Measurements from ENCODE around the gene DPEP2NB. TPM values are rescaled to one million over a fixed set of nuclear protein-coding genes. Genes with fewer than 3 reads are reported as not detected.
"Not testable (repeated sequence)": the region's sequence is repeated elsewhere in the genome, so short reads cannot be mapped to it uniquely, and the experiment has no call there.

DPEP2NB gene
- total RNA-seq, 2 experiments from 2014 or later: not detected

- H3K4me1 Mint-ChIP-seq (ENCODE audit: low read depth): peaks cover 42% of the 10 kb centered on the region
- DNase-seq; H3K9me3 Mint-ChIP-seq; H3K36me3 Mint-ChIP-seq (ENCODE audit: low read depth); H3K27me3 Mint-ChIP-seq (ENCODE audit: low read depth); intact Hi-C loops (cut with micrococcal nuclease): not testable (repeated sequence)
- CTCF ChIA-PET: interaction anchor here (0.7 to 2.4 kb wide), 12 partner anchors 8 to 234 kb away, joined by 3 to 21 read pairs (median 4); no protein-coding TSS in a partner anchor
- peak overlapping the region; percentile 92 for H3K27ac Mint-ChIP-seq
- peak overlapping the region; percentile 80 for H3K4me3 Mint-ChIP-seq
Observed at GRCh38 chr16:67994040-67994408, 21.7 kb downstream of the DPEP2NB start.

- H3K27ac Mint-ChIP-seq: peak overlapping the region; percentile 92
- H3K9me3 Mint-ChIP-seq: no peaks in the 10 kb centered on the region
- peak; percentile 83 for DNase-seq
- intact Hi-C loops (cut with micrococcal nuclease): loop anchor here (1.0 to 2.0 kb wide), 6 partner anchors 25 to 236 kb away; partner anchors contain the start of genes DDX28, DUS2, PSMB10 and SLC12A4
- H3K4me1 Mint-ChIP-seq (ENCODE audit: low read depth): peaks cover 37% of the 10 kb centered on the region
- no peaks in the 10 kb centered on the region for H3K36me3 Mint-ChIP-seq (ENCODE audit: low read depth)
- no peaks in the 10 kb centered on the region for H3K27me3 Mint-ChIP-seq (ENCODE audit: low read depth)
- CTCF ChIA-PET: interaction anchor here (0.6 to 2.4 kb wide), 13 partner anchors 8 to 235 kb away, joined by 3 to 21 read pairs (median 4); no protein-coding TSS in a partner anchor
- peak overlapping the region; percentile 80 for H3K4me3 Mint-ChIP-seq
Observed at GRCh38 chr16:67993207-67994039, 22.3 kb downstream of the DPEP2NB start.

- intact Hi-C loops (cut with micrococcal nuclease): loop anchor here (1.0 to 2.0 kb wide), 6 partner anchors 24 to 237 kb away; partner anchors contain the start of genes DDX28, DUS2, PSMB10 and SLC12A4
- Mint-ChIP-seq H3K36me3 (ENCODE audit: low read depth) (no peaks in the 10 kb centered on the region), H3K4me3 (no peak overlapping the region)
Observed at GRCh38 chr16:67992661-67993206, 23.0 kb downstream of the DPEP2NB start.

GRCh38 chr16:67990018-67990386 is 25.7 kb downstream of the DPEP2NB start:
- intact Hi-C loops (cut with micrococcal nuclease): no loop called here
- Mint-ChIP-seq H3K4me1 (ENCODE audit: low read depth) (peaks cover 19% of the 10 kb centered on the region), H3K27me3 (ENCODE audit: low read depth) (no peaks in the 10 kb centered on the region), H3K9me3 (no peaks in the 10 kb centered on the region), H3K4me3 (no peak overlapping the region), H3K36me3 (ENCODE audit: low read depth) (no peaks in the 10 kb centered on the region), H3K27ac (no peak overlapping the region)
- no peak for DNase-seq
- CTCF ChIA-PET: interaction anchor here (0.6 to 0.8 kb wide), 2 partner anchors 16 to 238 kb away, joined by 3 read pairs; no protein-coding TSS in a partner anchor

More at GRCh38 chr16:67992661-67993206, 23.0 kb downstream of the DPEP2NB start:
- peak overlapping the region; percentile 92 for H3K27ac Mint-ChIP-seq
- DNase-seq: no peak
- H3K4me1 Mint-ChIP-seq (ENCODE audit: low read depth): peaks cover 34% of the 10 kb centered on the region
- H3K9me3 Mint-ChIP-seq: no peaks in the 10 kb centered on the region
- CTCF ChIA-PET: interaction anchor here (0.8 to 2.3 kb wide), 6 partner anchors 9 to 91 kb away, joined by 3 to 14 read pairs (median 4); no protein-coding TSS in a partner anchor
- no peaks in the 10 kb centered on the region for H3K27me3 Mint-ChIP-seq (ENCODE audit: low read depth)

GRCh38 chr16:67989322-67990017 is 26.2 kb downstream of the DPEP2NB start:
- no peaks in the 10 kb centered on the region for H3K27me3 Mint-ChIP-seq (ENCODE audit: low read depth)
- no peaks in the 10 kb centered on the region for H3K36me3 Mint-ChIP-seq (ENCODE audit: low read depth)
- no peaks in the 10 kb centered on the region for H3K9me3 Mint-ChIP-seq
- H3K27ac Mint-ChIP-seq: no peak overlapping the region
- CTCF ChIA-PET: interaction anchor here (0.5 to 0.8 kb wide), 4 partner anchors 16 to 475 kb away, joined by 3 to 6 read pairs (median 4); no protein-coding TSS in a partner anchor
- H3K4me3 Mint-ChIP-seq: no peak overlapping the region
- H3K4me1 Mint-ChIP-seq (ENCODE audit: low read depth): peaks cover 21% of the 10 kb centered on the region
- no peak for DNase-seq
- intact Hi-C loops (cut with micrococcal nuclease): no loop called here

- CTCF ChIA-PET: interaction anchor here (0.6 to 1.3 kb wide), 2 partner anchors 28 to 52 kb away, joined by 3 to 4 read pairs; no protein-coding TSS in a partner anchor
- no peak overlapping the region for H3K27ac Mint-ChIP-seq
- DNase-seq: no peak
- H3K9me3 Mint-ChIP-seq: no peaks in the 10 kb centered on the region
- H3K4me1 Mint-ChIP-seq (ENCODE audit: low read depth): peaks cover 26% of the 10 kb centered on the region
- H3K36me3 Mint-ChIP-seq (ENCODE audit: low read depth): no peaks in the 10 kb centered on the region
- no peaks in the 10 kb centered on the region for H3K27me3 Mint-ChIP-seq (ENCODE audit: low read depth)
- intact Hi-C loops (cut with micrococcal nuclease): no loop called here
- no peak overlapping the region for H3K4me3 Mint-ChIP-seq
Observed at GRCh38 chr16:67988675-67989074, 27.0 kb downstream of the DPEP2NB start.

- Mint-ChIP-seq H3K4me3 (no peak overlapping the region), H3K27me3 (ENCODE audit: low read depth) (no peaks in the 10 kb centered on the region)
- CTCF ChIA-PET: interaction anchor here (0.7 to 1.4 kb wide), 3 partner anchors 11 to 53 kb away, joined by 3 read pairs; no protein-coding TSS in a partner anchor
Observed at GRCh38 chr16:67987460-67988160, 28.1 kb downstream of the DPEP2NB start.

GRCh38 chr16:67986949-67987348 is 28.8 kb downstream of the DPEP2NB start:
- Mint-ChIP-seq H3K36me3 (ENCODE audit: low read depth) (no peaks in the 10 kb centered on the region), H3K27ac (no peak overlapping the region), H3K4me3 (no peak overlapping the region), H3K9me3 (no peaks in the 10 kb centered on the region), H3K27me3 (ENCODE audit: low read depth) (no peaks in the 10 kb centered on the region), H3K4me1 (ENCODE audit: low read depth) (peaks cover 24% of the 10 kb centered on the region)
- intact Hi-C loops (cut with micrococcal nuclease): no loop called here
- CTCF ChIA-PET: interaction anchor here (0.5 to 1.4 kb wide), 4 partner anchors 11 to 59 kb away, joined by 3 to 5 read pairs (median 3); no protein-coding TSS in a partner anchor
- no peak for DNase-seq

More at GRCh38 chr16:67987460-67988160, 28.1 kb downstream of the DPEP2NB start:
- DNase-seq: no peak
- no peaks in the 10 kb centered on the region for H3K36me3 Mint-ChIP-seq (ENCODE audit: low read depth)
- H3K27ac Mint-ChIP-seq: peak overlapping the region; percentile 55
- peaks cover 27% of the 10 kb centered on the region for H3K4me1 Mint-ChIP-seq (ENCODE audit: low read depth)
- intact Hi-C loops (cut with micrococcal nuclease): no loop called here
- no peaks in the 10 kb centered on the region for H3K9me3 Mint-ChIP-seq

- no peak overlapping the region for H3K4me3 Mint-ChIP-seq
- intact Hi-C loops (cut with micrococcal nuclease): loop anchor here (5.0 kb wide), 2 partner anchors 40 to 45 kb away; partner anchors contain the start of genes DDX28, DUS2 and PSMB10
- peaks cover 24% of the 10 kb centered on the region for H3K4me1 Mint-ChIP-seq (ENCODE audit: low read depth)
- CTCF ChIA-PET: interaction anchor here (1.1 to 1.2 kb wide), 2 partner anchors 23 to 98 kb away, joined by 3 to 4 read pairs; no protein-coding TSS in a partner anchor
- no peaks in the 10 kb centered on the region for H3K9me3 Mint-ChIP-seq
- no peaks in the 10 kb centered on the region for H3K27me3 Mint-ChIP-seq (ENCODE audit: low read depth)
- no peaks in the 10 kb centered on the region for H3K36me3 Mint-ChIP-seq (ENCODE audit: low read depth)
- H3K27ac Mint-ChIP-seq: no peak overlapping the region
- no peak for DNase-seq
Observed at GRCh38 chr16:67982011-67982696, 33.6 kb downstream of the DPEP2NB start.

GRCh38 chr16:67979955-67980678 is 35.6 kb downstream of the DPEP2NB start, which contains the start of gene DPEP3:
DPEP3 (minus strand) TSS chr16:67980499; CDS start chr16:67980380, 119 bp downstream.
- Mint-ChIP-seq H3K27me3 (ENCODE audit: low read depth) (no peaks in the 10 kb centered on the region), H3K9me3 (no peaks in the 10 kb centered on the region), H3K4me3 (no peak within 1 kb of the TSS), H3K27ac (no peak within 1 kb of the TSS), H3K4me1 (ENCODE audit: low read depth) (peaks cover 24% of the 10 kb centered on the region), H3K36me3 (ENCODE audit: low read depth) (no peaks in the 10 kb centered on the region)
- intact Hi-C loops (cut with micrococcal nuclease): loop anchor here (5.0 kb wide), 2 partner anchors 42 to 43 kb away; partner anchors contain the start of genes DDX28, DUS2 and PSMB10
- CTCF ChIA-PET: interaction anchor here (0.6 to 1.4 kb wide), 5 partner anchors 18 to 85 kb away, joined by 3 to 4 read pairs (median 3); no protein-coding TSS in a partner anchor
- no peak for DNase-seq

Measured in activated naive CD4-positive, alpha-beta T cell treated with anti-CD3 and anti-CD28 coated beads for 36 hours (primary cell).